Testis (tissue), 2 donors: ENCODE results near the gene OR8U1.

Source experiments
- POLR2A ChIP-seq: fragments of 450-650 bp; IDR thresholded peaks from one replicate; pipeline ENCODE4 v1.6.1; 2017; ENCODE audit warnings: antibody characterized with exemption, mild to moderate bottlenecking, moderate library complexity
- TF ChIP-seq, protein P1 (sequence below), 3 experiments: fragments of 450-650 bp in 2 of 3; fragments of 200-600 bp in 1 of 3; sonication (generic) in 1 of 3; IDR thresholded peaks; one replicate each; pipeline ENCODE4 v1.5.1; 2016 to 2019; ENCODE audit warnings: antibody characterized with exemption in 3 of 3, mild to moderate bottlenecking in 2 of 3, moderate library complexity in 1 of 3

DNA sequence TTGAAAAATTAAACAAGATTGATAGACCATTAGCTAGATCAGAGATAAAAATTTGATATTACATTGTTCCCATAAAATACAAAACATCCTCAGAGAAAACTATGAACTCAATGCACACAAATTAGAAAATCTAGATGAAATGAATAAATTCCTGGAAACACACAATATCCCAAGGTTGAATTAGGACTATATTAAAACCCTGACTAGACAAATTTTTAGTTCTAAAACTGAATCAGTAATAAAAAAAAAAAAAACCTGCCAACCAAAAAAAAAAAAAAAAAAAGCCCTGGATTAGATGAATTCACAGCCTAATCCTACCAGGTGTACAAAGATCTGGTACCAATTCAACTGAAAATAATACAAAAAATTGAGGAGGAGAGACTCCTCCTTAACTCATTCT, 35.1 kb upstream of the OR8U1 start:
- TF ChIP-seq, protein P1, sequence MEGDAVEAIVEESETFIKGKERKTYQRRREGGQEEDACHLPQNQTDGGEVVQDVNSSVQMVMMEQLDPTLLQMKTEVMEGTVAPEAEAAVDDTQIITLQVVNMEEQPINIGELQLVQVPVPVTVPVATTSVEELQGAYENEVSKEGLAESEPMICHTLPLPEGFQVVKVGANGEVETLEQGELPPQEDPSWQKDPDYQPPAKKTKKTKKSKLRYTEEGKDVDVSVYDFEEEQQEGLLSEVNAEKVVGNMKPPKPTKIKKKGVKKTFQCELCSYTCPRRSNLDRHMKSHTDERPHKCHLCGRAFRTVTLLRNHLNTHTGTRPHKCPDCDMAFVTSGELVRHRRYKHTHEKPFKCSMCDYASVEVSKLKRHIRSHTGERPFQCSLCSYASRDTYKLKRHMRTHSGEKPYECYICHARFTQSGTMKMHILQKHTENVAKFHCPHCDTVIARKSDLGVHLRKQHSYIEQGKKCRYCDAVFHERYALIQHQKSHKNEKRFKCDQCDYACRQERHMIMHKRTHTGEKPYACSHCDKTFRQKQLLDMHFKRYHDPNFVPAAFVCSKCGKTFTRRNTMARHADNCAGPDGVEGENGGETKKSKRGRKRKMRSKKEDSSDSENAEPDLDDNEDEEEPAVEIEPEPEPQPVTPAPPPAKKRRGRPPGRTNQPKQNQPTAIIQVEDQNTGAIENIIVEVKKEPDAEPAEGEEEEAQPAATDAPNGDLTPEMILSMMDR (IDR thresholded peaks at IDR 0.05): no peak
- no peak for TF ChIP-seq POLR2A
